GM12874 (cell line): ENCODE data around the gene LARP1.
A peak's percentile ranks its signal among the peaks of the same experiment; 100 is the strongest.

Experiments
- CTCF ChIP-seq: IDR thresholded peaks from 2 replicates; pipeline ENCODE4 v1.5.1; 2011; ENCODE audit warnings: low read depth, mild to moderate bottlenecking, control low read depth, low read length, moderate library complexity; ENCODE audit not compliant: insufficient read depth

The LARP1 gene

DNA sequence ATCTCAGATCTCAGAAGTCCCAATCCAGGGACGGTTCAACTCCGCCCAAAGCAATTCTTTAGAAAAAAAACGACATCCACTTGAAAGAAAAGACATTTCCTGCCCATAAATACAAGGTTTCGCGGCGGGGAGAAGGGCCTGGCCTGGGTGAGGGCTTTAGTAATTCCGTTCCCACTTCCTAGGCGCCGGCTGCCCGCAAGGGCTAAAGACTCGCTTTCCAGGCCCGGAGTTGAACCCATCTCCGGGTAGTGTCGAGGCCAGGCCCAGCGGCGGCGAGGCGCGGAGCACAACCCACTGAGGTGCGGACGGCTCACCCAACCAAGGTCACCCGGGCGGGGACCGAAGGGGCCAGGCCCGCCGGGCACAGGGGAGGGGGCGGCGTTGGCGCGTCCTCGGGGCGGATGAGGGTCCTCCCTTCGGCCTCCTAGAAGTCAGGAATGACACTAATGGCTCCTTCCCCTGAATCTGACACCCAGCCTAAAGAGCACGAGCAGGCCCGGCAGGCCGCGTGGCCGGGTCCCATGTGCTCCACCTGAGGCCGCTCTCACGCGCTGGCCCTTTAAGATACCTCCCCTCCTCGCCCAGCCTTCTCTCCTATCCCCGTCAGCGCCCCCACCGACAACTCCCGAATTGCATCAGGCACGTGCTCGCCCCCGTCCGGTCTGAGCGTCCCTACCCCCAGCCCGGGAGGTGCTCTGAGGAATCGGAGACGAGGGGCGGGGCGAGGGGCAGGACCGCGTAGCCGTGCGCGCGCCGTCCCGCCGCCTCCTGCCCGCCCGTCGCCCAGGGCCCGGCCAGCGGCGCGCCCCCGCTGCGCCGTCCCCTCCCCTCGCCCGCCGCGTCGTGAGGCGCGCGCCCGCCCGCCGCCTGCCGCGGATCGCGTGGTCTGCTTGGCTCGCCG lies 467 bp upstream of the LARP1 start:
- peak; percentile 57 for TF ChIP-seq CTCF

GRCh38 chr5:154756009-154756867 lies 1.1 kb downstream of the LARP1 start:
- TF ChIP-seq CTCF, result no peak

DNA sequence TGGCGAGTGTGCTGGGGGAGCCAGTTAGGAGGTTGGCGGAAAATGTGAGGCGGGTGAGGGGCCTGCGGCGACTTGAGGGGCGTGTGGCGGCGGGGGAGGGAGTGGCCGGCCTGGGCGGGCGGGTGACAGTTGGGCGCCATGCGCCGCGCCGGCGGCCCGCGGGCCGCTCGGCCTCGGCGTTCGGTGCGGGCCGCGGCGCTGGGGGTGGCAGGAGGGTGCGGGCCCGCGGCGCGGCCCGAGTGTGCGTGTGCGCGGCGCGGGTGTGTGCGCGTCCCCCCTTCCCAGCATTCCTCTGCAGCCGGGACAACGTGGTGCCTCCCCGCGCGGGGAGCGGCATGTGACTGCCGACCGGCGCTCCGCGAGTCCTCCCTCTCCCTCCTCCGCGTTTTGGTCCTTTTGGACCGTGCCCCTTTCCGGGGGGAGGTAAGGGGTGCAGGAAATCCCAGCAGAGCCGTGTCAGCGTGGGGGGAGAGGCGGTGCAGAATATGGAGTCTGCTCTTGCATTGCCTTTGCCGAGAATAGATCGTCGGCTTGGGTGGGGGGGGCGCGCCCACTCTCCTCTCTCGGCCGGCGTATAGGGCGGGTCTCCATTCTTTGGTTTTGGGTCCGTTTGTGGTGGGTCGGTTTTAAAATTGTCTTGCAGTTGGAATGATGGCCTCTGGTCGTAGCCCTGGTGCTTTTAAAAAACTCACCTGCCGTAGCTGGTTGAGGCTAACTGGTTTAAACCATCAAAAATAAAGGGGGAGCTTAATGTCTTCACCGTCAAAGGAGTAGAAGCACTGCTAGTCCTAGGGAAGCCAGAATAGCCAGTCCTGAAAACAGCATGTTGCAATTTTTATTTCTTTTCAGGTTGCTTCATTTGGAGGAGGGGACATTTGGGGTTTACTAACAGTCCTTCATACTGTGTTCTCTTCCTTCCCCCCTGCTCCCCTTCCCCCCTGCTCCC lies 2.0 kb downstream of the LARP1 start:
- no peak for TF ChIP-seq CTCF

DNA sequence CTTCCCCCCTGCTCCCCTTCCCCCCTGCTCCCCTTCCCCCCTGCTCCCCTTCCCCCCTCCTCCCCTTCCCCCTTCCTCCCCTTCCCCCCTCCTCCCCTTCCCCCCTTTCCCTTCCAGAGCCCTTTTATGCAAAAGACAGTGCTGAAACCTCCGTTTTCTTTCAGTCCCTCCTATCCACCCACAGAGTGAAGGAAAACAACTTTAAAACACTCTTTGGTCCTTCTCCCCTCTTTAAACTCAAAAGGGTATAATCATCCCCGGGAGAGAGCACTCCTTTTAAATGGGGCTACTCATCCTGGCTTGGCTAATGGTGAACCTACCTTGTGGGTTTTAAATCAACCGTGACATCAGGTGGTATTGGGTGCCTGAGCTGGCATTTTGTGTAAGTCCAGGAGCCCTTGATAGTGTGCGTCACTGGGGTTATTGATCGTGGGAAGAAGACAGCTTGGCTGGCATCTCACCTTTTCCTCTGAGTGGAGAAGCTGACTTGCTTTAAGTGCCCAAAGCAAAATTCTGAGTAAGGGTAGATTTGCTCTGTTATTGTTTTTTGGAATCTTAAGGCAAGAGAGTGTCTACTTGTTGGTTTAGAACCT lies 2.7 kb downstream of the LARP1 start:
- no peak for TF ChIP-seq CTCF

- no peak for TF ChIP-seq CTCF
Observed at GRCh38 chr5:154758493-154758892, 3.3 kb downstream of the LARP1 start.

- no peak for TF ChIP-seq CTCF
Observed at GRCh38 chr5:154758977-154759376, 3.8 kb downstream of the LARP1 start.
